ENCODE results near the gene ZFP36.

The ZFP36 gene

GRCh38 chr19:39381910-39382611, 24.6 kb upstream of the ZFP36 start:
- Histone ChIP-seq H3K9ac (ENCODE audit: low read length) (no peak overlapping the region), H3K4me3 (ENCODE audit: low read length) (no peak overlapping the region), H2AFZ (ENCODE audit: low read depth, low read length) (no peak overlapping the region), H3K27ac (ENCODE audit: low read length) (no peak overlapping the region), H3K36me3 (replicated peaks; ENCODE audit: low read depth, low read length) (peaks cover 70% of the 10 kb centered on the region), H3K4me2 (ENCODE audit: low read length) (no peak overlapping the region), H3K9me3 (ENCODE audit: insufficient read depth, low read length) (no peaks in the 10 kb centered on the region), H3K79me2 (ENCODE audit: low read length) (no peaks in the 10 kb centered on the region), H3K4me1 (ENCODE audit: low read length) (peaks cover 7% of the 10 kb centered on the region; the same call in 1 of the 2 replicates), H4K20me1 (ENCODE audit: insufficient read depth, low read length) (no peaks in the 10 kb centered on the region), H3K27me3 (ENCODE audit: low read depth, low read length) (no peaks in the 10 kb centered on the region)
- TF ChIP-seq EZH2phosphoT487 (IDR thresholded peaks at IDR 0.05; ENCODE audit: low read depth) = no peak
- TF ChIP-seq CTCF (IDR thresholded peaks at IDR 0.05; ENCODE audit: low read depth, low read length) = no peak

GRCh38 chr19:39382991-39383828, 23.4 kb upstream of the ZFP36 start:
- Histone ChIP-seq H3K9ac (ENCODE audit: low read length) (no peak overlapping the region), H3K27ac (ENCODE audit: low read length) (no peak overlapping the region), H3K4me2 (ENCODE audit: low read length) (no peak overlapping the region), H3K4me3 (ENCODE audit: low read length) (no peak overlapping the region), H3K27me3 (ENCODE audit: low read depth, low read length) (no peaks in the 10 kb centered on the region), H4K20me1 (ENCODE audit: insufficient read depth, low read length) (no peaks in the 10 kb centered on the region), H3K79me2 (ENCODE audit: low read length) (no peaks in the 10 kb centered on the region), H3K9me3 (ENCODE audit: insufficient read depth, low read length) (no peaks in the 10 kb centered on the region), H2AFZ (ENCODE audit: low read depth, low read length) (no peak overlapping the region), H3K36me3 (replicated peaks; ENCODE audit: low read depth, low read length) (peaks cover 64% of the 10 kb centered on the region), H3K4me1 (ENCODE audit: low read length) (peaks cover 3% of the 10 kb centered on the region; the same call in 1 of the 2 replicates)
- TF ChIP-seq EZH2phosphoT487 (IDR thresholded peaks at IDR 0.05; ENCODE audit: low read depth) = no peak
- no peak for TF ChIP-seq CTCF (IDR thresholded peaks at IDR 0.05; ENCODE audit: low read depth, low read length)

GRCh38 chr19:39384839-39385568, 21.6 kb upstream of the ZFP36 start:
- TF ChIP-seq CTCF (IDR thresholded peaks at IDR 0.05; ENCODE audit: low read depth, low read length) (no peak), EZH2phosphoT487 (IDR thresholded peaks at IDR 0.05; ENCODE audit: low read depth) (no peak)

More at GRCh38 chr19:39384839-39385568, 21.6 kb upstream of the ZFP36 start:
- H3K36me3 ChIP-seq (replicated peaks; ENCODE audit: low read depth, low read length) = peaks cover 63% of the 10 kb centered on the region
- no peak overlapping the region for H3K4me2 ChIP-seq (ENCODE audit: low read length)
- no peak overlapping the region for H3K27ac ChIP-seq (ENCODE audit: low read length)
- H2AFZ ChIP-seq (ENCODE audit: low read depth, low read length) = no peak overlapping the region
- peaks cover 3% of the 10 kb centered on the region for H3K4me1 ChIP-seq (ENCODE audit: low read length)
- no peak overlapping the region for H3K9ac ChIP-seq (ENCODE audit: low read length)
- no peaks in the 10 kb centered on the region for H3K27me3 ChIP-seq (ENCODE audit: low read depth, low read length)
- H4K20me1 ChIP-seq (ENCODE audit: insufficient read depth, low read length) = no peaks in the 10 kb centered on the region
- H3K4me3 ChIP-seq (ENCODE audit: low read length) = no peak overlapping the region
- no peaks in the 10 kb centered on the region for H3K9me3 ChIP-seq (ENCODE audit: insufficient read depth, low read length)
- H3K79me2 ChIP-seq (ENCODE audit: low read length) = peaks cover 6% of the 10 kb centered on the region
